Measurements from ENCODE around the gene FBXO4.

DNA sequence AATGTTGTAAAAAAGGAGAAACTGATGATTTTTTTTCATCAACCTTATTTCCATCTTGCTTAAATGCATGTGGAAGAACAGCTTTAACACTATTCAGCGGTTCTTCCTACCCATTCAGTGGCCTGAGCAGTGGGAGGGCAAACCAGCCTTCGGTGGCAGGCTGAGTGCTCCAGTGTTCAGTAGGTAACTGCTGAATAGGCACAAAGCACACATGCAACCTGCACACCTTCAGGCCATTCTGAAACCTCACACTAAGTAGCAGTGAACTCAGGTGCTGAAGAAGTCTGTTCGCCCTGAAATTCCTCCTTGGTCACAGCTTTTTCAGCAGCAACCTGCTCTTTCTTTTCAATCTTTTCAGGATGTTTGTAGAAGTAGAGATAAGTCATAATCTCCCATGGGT is 26.1 kb downstream of the FBXO4 start:
- TF ChIP-seq, protein P1, sequence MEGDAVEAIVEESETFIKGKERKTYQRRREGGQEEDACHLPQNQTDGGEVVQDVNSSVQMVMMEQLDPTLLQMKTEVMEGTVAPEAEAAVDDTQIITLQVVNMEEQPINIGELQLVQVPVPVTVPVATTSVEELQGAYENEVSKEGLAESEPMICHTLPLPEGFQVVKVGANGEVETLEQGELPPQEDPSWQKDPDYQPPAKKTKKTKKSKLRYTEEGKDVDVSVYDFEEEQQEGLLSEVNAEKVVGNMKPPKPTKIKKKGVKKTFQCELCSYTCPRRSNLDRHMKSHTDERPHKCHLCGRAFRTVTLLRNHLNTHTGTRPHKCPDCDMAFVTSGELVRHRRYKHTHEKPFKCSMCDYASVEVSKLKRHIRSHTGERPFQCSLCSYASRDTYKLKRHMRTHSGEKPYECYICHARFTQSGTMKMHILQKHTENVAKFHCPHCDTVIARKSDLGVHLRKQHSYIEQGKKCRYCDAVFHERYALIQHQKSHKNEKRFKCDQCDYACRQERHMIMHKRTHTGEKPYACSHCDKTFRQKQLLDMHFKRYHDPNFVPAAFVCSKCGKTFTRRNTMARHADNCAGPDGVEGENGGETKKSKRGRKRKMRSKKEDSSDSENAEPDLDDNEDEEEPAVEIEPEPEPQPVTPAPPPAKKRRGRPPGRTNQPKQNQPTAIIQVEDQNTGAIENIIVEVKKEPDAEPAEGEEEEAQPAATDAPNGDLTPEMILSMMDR (IDR thresholded peaks at IDR 0.05; ENCODE audit: control extremely low read depth in 1 of 3, insufficient read depth in 1 of 3, low read depth in 1 of 3, low read length in 3 of 3) = no peak
- TF ChIP-seq POLR2A (IDR thresholded peaks at IDR 0.05; ENCODE audit: control extremely low read depth in 1 of 2, low read depth in 2 of 2, low read length in 2 of 2) = no peak
- no peak for TF ChIP-seq TBP (IDR thresholded peaks at IDR 0.05; ENCODE audit: low read depth, low read length)
- TF ChIP-seq RXRA (IDR thresholded peaks at IDR 0.05; ENCODE audit: insufficient read depth, low read depth, low read length) = no peak
- TF ChIP-seq EP300 (IDR thresholded peaks at IDR 0.05; ENCODE audit: borderline replicate concordance in 1 of 2, low read depth in 2 of 2, low read length in 2 of 2) = no peak
- TF ChIP-seq JUN (IDR thresholded peaks at IDR 0.05; ENCODE audit: low read depth, low read length) = no peak
- TF ChIP-seq FOSL1 (IDR thresholded peaks at IDR 0.05; ENCODE audit: insufficient read depth, low read depth, low read length) = no peak
- no peak for TF ChIP-seq EZH2 (IDR thresholded peaks at IDR 0.05; ENCODE audit: low read depth, low read length, severe bottlenecking)
- TF ChIP-seq HDAC2 (IDR thresholded peaks at IDR 0.05; ENCODE audit: borderline replicate concordance in 1 of 2, low read depth in 2 of 2, low read length in 2 of 2) = no peak
- no peak for TF ChIP-seq SP4 (IDR thresholded peaks at IDR 0.05; ENCODE audit: low read length)
- TF ChIP-seq RNF2 (IDR thresholded peaks at IDR 0.05; ENCODE audit: borderline replicate concordance, low read depth, low read length, missing control alignments, poor library complexity, severe bottlenecking) = no peak
- TF ChIP-seq SIN3A (conservative IDR thresholded peaks at IDR 0.05 in 1 of 2, IDR thresholded peaks at IDR 0.05 in 1 of 2; ENCODE audit: low read depth in 1 of 2, low read length in 2 of 2) = no peak
- TF ChIP-seq, protein P2, sequence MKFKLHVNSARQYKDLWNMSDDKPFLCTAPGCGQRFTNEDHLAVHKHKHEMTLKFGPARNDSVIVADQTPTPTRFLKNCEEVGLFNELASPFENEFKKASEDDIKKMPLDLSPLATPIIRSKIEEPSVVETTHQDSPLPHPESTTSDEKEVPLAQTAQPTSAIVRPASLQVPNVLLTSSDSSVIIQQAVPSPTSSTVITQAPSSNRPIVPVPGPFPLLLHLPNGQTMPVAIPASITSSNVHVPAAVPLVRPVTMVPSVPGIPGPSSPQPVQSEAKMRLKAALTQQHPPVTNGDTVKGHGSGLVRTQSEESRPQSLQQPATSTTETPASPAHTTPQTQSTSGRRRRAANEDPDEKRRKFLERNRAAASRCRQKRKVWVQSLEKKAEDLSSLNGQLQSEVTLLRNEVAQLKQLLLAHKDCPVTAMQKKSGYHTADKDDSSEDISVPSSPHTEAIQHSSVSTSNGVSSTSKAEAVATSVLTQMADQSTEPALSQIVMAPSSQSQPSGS (IDR thresholded peaks at IDR 0.05; ENCODE audit: low read length) = no peak

Measured in H1 (cell line).